Mucosa of stomach (tissue), 1 donor: ENCODE measurements around the gene NPFFR1.

ENCODE experiments used
- H3K27me3 ChIP-seq: one replicate; pipeline ENCODE4 v1.7.0; 2013; ENCODE audit warnings: mild to moderate bottlenecking, low read length; ENCODE audit not compliant: control insufficient read depth, insufficient read depth
- H3K36me3 ChIP-seq: one replicate; pipeline ENCODE4 v1.7.0; 2013; ENCODE audit warnings: low read length; ENCODE audit not compliant: control insufficient read depth, insufficient read depth
- H3K4me1 ChIP-seq: one replicate; pipeline ENCODE4 v1.7.0; 2013; ENCODE audit warnings: mild to moderate bottlenecking, low read length; ENCODE audit not compliant: control insufficient read depth, insufficient read depth
- H3K4me3 ChIP-seq: one replicate; pipeline ENCODE4 v1.7.0; 2013; ENCODE audit warnings: low read length
- H3K9ac ChIP-seq: one replicate; pipeline ENCODE4 v1.7.0; 2013; ENCODE audit warnings: mild to moderate bottlenecking, low read length, moderate library complexity
- H3K9me3 ChIP-seq: one replicate; pipeline ENCODE4 v1.7.0; 2013; ENCODE audit warnings: mild to moderate bottlenecking, low read length, moderate library complexity; ENCODE audit not compliant: control insufficient read depth
- donor health status: Pancreatic carcinoma.

Gene NPFFR1

DNA sequence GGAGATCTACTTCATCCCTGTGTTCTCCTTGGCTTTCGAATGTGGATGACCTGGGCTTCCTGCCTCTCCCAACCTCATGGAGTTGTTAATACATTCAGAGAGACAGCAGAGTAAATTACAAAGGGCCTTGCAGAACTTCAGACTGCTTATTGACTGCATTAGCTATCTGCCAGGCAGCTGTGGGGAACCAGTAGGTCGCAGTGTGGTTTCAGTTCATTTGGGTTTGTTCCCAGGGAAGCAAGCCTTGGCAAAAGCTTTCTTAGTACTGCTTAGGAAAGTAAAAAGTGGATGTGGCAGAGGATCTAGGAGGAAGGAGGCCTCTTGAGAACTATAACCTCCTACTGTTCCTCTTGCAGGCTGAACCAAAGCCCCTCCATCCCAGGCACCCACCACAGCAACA is 9.2 kb downstream of the NPFFR1 start:
- Histone ChIP-seq H3K9me3 (no peaks in the 10 kb centered on the region), H3K27me3 (no peaks in the 10 kb centered on the region), H3K36me3 (no peaks in the 10 kb centered on the region), H3K4me1 (peaks cover 12% of the 10 kb centered on the region), H3K9ac (no peak overlapping the region), H3K4me3 (no peak overlapping the region)

DNA sequence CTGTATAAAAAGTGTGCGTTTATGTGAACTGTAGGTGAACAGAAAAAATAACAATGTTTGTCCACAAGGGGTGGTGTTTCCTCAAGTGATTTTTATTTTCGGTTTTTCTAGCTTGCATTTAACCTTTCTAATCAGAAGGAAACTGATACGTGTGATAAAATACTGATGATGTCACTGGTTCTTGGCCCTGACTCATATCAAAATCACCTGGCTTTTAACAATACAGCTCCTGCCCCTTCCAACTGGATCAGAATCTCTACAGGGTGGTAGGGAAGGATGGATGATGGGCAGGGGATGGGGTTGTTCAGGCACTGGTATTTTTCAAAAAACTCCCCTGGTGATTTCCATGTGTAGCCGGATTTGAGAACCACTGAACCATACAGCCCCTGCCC is 10.9 kb downstream of the NPFFR1 start:
- H3K4me1 ChIP-seq = peaks cover 12% of the 10 kb centered on the region
- no peak overlapping the region for H3K4me3 ChIP-seq
- H3K9ac ChIP-seq = peak overlapping the region; percentile 24
- no peaks in the 10 kb centered on the region for H3K36me3 ChIP-seq
- H3K27me3 ChIP-seq = no peaks in the 10 kb centered on the region
- no peaks in the 10 kb centered on the region for H3K9me3 ChIP-seq

DNA sequence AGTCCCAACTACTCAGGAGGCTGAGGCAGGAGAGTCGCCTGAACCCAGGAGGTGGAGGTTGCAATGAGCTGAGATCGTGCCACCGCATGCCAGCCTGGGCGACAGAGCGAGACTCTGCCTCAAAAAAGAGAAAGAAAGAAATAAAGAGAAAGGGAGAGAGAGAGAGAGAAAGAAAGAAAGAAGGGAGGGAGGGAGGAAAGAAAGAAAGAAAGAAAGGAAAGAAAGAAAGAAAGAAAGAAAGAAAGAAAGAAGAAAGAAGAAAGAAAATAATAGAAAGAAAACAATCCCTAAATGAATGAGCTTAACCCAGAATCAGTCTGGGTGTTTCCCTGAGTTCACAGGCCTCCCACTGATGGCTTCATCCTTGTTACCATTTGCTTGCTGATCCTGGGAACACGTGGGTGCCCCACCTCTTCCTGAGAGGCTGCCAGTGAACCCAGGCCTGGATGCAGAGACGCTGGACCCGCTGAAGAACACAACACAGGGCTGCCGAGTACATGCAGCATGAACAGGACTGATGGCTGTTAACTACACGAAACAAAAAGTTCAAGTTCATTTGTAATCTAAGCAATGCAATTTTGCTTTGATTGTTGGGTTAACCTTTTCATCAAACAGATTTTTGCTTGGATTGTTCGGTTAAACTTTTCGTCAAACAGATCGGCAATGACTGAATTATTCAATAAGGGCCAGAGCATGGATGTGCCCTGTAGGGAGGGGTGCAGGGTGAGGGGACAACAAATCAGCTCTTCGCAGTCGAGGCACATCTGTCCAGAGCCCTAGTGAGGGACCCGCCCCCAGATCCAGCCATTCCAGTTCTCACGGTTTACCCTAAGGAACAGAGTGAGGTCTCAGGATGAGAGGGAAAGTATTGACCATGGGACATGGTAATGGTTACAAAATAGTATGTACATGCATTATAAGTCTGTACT is 11.5 kb downstream of the NPFFR1 start:
- Histone ChIP-seq H3K4me1 (peaks cover 12% of the 10 kb centered on the region), H3K36me3 (no peaks in the 10 kb centered on the region), H3K9ac (peak overlapping the region; percentile 24), H3K9me3 (no peaks in the 10 kb centered on the region), H3K27me3 (no peaks in the 10 kb centered on the region), H3K4me3 (no peak overlapping the region)

DNA sequence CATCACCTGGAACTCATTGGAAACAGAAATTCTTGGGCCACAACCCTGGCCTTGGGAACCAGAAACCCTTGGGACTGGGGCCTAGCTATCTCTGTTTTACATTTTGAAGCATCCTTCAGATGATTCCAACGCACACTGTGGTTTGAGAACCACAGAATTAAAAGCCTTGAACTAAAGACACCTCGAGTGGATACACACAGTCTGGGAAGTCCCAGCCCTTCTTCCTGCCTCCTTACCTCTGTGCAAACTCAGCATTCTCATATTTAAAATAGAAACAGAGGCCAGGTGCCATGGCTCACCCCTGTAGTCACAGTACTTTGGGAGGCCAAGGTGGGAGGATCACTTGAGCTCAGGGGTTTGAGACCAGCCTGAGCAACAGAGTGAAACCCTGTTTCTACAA is 12.9 kb downstream of the NPFFR1 start:
- peaks cover 12% of the 10 kb centered on the region for H3K4me1 ChIP-seq
- H3K9me3 ChIP-seq = no peaks in the 10 kb centered on the region
- no peaks in the 10 kb centered on the region for H3K36me3 ChIP-seq
- no peaks in the 10 kb centered on the region for H3K27me3 ChIP-seq
- H3K4me3 ChIP-seq = no peak overlapping the region
- no peak overlapping the region for H3K9ac ChIP-seq

DNA sequence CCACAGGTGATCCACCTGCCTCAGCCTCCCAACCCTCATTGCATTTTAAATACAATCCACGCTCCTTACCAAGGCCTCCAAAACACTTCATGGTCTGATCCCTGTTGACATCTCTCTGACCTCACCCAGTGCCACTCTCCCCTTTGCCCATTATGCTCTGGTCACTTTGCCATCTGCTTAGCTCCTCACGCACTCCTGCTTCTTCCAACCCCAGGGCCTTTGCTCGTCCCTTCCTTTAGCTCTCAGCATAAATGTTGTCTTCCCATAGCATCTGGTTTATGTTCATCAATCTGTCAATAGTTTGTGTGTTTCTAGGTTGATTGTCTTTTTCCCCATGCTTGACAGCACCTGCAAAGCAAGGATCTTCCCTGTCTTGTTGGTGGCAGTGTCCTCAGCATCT is 14.1 kb downstream of the NPFFR1 start:
- no peaks in the 10 kb centered on the region for H3K9me3 ChIP-seq
- H3K4me3 ChIP-seq = no peak overlapping the region
- H3K4me1 ChIP-seq = peaks cover 12% of the 10 kb centered on the region
- H3K27me3 ChIP-seq = no peaks in the 10 kb centered on the region
- H3K36me3 ChIP-seq = no peaks in the 10 kb centered on the region
- no peak overlapping the region for H3K9ac ChIP-seq

DNA sequence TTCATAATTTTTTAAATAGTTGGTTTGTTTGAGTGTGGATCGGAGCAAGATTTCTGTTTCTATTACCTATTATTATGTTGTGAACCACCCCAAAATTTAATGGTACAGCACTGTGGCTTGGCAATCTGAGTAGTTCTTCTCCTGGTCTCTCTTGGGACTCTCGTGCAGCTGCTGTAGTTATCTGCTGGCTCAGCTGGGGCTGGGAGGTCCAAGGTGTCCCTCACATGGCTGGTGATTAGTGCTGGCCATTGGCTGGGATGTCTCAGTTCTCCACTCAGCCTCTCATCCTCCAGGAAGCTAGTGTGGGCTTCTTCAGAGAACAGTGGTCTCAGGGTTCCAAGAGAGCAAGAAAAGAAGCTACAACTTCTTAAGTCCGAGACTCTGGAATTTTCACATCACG is 15.4 kb downstream of the NPFFR1 start:
- peaks cover 12% of the 10 kb centered on the region for H3K4me1 ChIP-seq
- H3K4me3 ChIP-seq = no peak overlapping the region
- no peak overlapping the region for H3K9ac ChIP-seq
- no peaks in the 10 kb centered on the region for H3K36me3 ChIP-seq
- no peaks in the 10 kb centered on the region for H3K9me3 ChIP-seq
- no peaks in the 10 kb centered on the region for H3K27me3 ChIP-seq

DNA sequence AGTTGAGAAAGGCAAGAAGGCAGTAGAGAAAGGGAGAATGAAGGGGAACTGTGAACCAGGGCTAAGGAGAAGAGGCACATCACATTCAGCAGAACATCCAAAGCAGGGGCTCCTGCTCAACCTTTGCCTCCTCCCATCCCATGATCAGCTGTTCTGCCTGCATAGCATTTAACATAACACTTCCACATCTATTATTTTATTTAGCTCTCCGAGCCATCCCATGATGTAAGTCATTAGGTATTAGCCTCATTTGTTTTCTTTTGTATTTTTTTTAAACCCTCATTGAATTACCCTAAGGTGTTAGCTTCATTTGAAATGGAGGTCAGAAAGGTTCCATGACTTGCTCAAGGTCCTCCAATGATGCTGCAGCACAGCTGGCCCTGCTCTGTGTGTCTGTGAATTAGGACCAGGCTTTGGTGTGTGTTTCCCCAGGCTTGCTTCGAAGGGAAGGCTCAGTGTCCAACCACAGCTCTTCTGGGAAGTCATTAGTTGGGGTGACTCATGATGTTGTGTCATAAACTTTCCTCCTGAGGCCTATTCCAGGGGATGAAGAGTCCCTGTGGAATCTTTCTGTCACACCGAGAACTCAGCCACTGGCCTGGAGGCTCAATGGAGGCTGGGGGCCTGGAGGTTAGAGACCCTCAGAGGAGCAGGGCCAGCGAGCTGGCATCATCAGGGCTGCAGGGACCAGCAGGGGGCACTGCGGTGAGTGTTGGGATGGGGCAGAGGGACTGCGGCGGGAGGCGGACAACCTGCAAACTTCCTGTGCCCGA is 16.5 kb downstream of the NPFFR1 start:
- H3K9ac ChIP-seq = no peak overlapping the region
- no peaks in the 10 kb centered on the region for H3K36me3 ChIP-seq
- no peak overlapping the region for H3K4me3 ChIP-seq
- H3K27me3 ChIP-seq = no peaks in the 10 kb centered on the region
- H3K4me1 ChIP-seq = peaks cover 3% of the 10 kb centered on the region
- no peaks in the 10 kb centered on the region for H3K9me3 ChIP-seq

DNA sequence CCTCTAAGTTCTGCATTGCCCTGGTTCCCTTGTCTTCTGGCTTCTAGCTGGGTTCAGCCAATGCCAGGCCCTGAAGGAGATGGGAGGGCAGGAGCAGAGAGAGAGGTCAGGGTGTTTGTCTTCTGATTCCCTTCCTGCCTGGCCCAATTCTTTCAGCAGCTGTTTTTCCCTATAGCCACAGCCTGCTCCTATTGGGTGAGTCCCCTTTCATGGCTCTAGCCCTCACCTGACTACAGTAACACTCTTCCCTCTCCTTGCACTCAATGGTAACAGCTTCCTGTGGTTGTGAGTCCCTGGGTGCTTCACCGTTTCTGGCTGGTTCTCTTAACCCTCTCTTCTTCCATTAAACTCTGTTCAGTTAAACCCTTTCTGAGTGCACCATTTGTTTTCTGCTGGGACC is 17.1 kb downstream of the NPFFR1 start:
- Histone ChIP-seq H3K4me3 (no peak overlapping the region), H3K9ac (no peak overlapping the region), H3K9me3 (no peaks in the 10 kb centered on the region), H3K36me3 (no peaks in the 10 kb centered on the region), H3K27me3 (no peaks in the 10 kb centered on the region), H3K4me1 (no peaks in the 10 kb centered on the region)

DNA sequence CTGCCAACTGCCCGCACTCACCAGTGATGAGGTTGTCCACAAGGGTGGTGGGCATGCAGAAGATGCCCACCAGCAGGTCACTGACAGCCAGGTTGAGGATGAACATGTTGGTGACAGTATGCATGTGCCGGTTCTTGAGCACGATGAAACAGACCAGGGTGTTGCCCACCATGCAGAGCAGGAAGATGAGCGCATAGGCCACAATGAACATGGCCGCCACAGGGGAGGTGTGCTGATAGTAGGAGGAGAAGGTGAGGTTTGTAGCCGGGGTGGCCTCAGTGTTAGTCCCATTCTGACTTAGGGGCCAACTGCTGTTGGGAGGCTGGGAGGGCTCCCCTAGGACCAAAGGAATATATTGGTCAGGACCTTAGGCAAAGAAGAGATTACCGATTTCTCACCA is 17.7 kb downstream of the NPFFR1 start:
- H3K27me3 ChIP-seq = no peaks in the 10 kb centered on the region
- no peaks in the 10 kb centered on the region for H3K9me3 ChIP-seq
- no peaks in the 10 kb centered on the region for H3K36me3 ChIP-seq
- no peak overlapping the region for H3K9ac ChIP-seq
- no peaks in the 10 kb centered on the region for H3K4me1 ChIP-seq
- H3K4me3 ChIP-seq = no peak overlapping the region

DNA sequence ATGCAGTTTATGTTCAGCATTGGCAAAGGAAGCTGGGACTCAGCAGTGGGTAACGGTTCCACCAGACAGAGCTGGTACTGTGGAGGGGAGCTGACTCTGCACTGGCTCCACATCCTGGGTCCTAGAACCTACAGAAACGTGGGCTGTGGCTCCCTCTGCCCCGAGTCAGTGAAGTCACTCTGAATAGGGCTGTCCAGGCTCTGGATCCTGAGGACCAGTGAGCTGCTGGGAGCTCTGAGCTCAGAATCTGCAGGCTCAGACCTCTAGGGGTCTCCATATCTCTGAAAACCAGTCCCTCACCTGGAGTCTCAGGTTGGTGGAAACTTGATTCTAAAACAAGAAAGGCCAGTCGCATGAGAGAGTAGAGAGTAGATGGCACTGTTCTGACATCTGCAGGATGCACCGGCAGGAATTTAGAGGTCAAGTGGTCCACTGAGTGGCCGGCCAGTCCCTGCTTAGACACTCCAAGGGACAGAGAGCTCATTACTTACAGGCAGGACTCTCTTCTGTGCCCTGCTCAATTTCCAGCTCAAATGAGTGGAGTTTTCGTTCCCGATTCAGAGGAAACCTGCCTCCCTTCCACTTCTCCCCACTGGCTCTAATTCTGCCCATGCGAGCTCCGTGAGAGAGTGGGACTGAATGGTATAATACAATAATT is 18.6 kb downstream of the NPFFR1 start:
- Histone ChIP-seq H3K9ac (no peak overlapping the region), H3K4me1 (peaks cover under 1% of the 10 kb centered on the region), H3K36me3 (no peaks in the 10 kb centered on the region), H3K4me3 (no peak overlapping the region), H3K9me3 (no peaks in the 10 kb centered on the region), H3K27me3 (peaks cover 2% of the 10 kb centered on the region)

DNA sequence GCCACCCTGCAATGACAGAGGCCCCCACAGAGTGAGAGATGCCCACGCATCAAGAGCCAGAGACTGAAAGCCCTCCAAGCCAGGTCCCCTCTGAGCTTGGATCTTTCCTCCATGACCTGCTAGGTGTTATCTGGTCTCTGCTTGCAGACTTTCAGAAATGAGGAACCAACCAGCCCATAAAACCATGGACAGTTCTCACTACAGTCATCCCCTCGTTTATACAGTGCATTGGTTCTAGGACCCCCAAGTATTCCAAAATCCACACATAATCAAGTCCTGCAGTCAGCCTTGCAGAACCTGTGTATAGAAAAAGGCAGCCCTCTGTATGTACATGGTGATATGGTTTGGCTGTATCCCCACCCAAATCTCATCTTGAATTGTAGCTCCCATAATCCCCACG is 23.1 kb downstream of the NPFFR1 start:
- H3K9ac ChIP-seq = no peak overlapping the region
- no peak overlapping the region for H3K4me3 ChIP-seq
- H3K4me1 ChIP-seq = peaks cover 31% of the 10 kb centered on the region
- H3K27me3 ChIP-seq = peaks cover 14% of the 10 kb centered on the region
- H3K9me3 ChIP-seq = no peaks in the 10 kb centered on the region
- H3K36me3 ChIP-seq = no peaks in the 10 kb centered on the region

DNA sequence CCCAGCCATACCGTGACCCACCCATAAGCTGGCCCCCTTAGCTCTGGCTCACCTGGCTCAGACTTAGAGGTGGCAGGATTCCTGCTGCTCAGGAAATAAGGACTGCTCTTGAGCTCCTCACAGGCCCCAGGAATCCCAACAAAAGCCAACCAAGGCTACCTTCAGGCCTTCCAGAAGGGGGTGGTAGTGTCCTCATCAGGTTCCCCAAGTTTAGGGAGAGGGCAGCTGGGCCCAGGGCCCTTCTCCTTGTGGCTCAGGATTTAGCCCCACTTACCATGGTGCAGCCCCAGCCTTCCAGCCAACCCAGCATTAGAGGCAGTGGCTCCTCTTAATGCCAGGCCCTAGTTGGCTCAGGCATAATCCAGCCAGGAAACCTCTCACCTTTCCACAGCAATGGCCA is 23.5 kb downstream of the NPFFR1 start:
- Histone ChIP-seq H3K9me3 (no peaks in the 10 kb centered on the region), H3K9ac (no peak overlapping the region), H3K4me1 (peaks cover 36% of the 10 kb centered on the region), H3K36me3 (no peaks in the 10 kb centered on the region), H3K4me3 (no peak overlapping the region), H3K27me3 (peaks cover 19% of the 10 kb centered on the region)
